Measurements from ENCODE around the gene PAPOLB.

DNA sequence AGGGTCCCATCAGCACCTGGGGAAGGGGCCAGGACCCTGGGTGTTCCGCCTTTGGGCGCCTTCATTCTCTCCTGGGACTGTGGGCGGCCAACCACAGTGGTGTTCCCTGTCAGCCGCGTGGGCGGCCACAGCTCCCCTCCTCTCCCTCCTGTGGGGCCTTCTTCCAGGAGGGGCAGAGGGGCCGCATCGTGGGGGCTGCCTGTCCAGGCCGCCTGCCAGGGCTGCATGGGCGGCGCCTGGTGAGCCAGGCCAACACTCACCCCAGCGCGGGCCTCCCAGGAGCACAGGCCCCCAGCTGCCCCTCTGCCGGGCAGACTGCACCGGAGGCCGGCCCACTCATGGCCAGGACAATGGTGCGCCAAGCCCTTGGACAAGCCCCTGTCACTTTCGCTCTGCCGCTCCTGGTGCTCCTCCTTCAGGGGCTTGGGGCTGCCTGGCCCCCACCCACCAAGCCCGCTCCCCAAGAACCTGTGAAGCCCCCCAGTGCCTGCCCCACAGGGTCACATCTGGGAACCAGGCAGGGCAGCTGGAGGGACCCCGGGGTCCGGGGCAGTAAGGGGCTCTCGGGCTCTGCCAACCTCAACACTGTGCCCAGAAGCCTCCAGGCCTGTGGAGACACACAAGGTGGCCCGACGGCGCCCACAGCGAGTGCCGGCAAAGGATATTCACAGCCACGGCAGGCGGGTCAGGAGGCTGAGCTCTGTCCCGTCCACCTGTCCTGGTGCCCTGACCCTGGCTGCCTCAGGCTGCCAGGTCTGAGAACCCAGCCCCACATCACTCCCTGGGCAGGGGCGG lies 43.6 kb downstream of the PAPOLB start:
- TF ChIP-seq CTCF (IDR thresholded peaks at IDR 0.05) (no peak), POLR2A (IDR thresholded peaks at IDR 0.05) (no peak), POLR2AphosphoS5 (IDR thresholded peaks at IDR 0.05) (no peak), EP300 (IDR thresholded peaks at IDR 0.05) (no peak)

Measured in suprapubic skin (tissue), 4 donors.